ENCODE results near the gene VAPA. TPM values are rescaled to one million over a fixed set of nuclear protein-coding genes. Genes with fewer than 3 reads are reported as not detected.

Gene VAPA
- total RNA-seq, 1 experiment from 2014 or later = 137 TPM

- no peak overlapping the region for H3K27ac Mint-ChIP-seq
- ChIA-PET POLR2A (interaction anchor here (0.5 kb wide), 1 partner anchor 400 kb away, joined by 3 read pairs; no protein-coding TSS in a partner anchor), CTCF (no interaction called here)
- H3K4me1 Mint-ChIP-seq = no peaks in the 10 kb centered on the region
- H3K4me3 Mint-ChIP-seq = no peak overlapping the region
- no peak for DNase-seq (ENCODE audit: low spot score)
- H3K36me3 Mint-ChIP-seq = peaks cover 13% of the 10 kb centered on the region
- no peak for ATAC-seq
- H3K9me3 Mint-ChIP-seq = peaks cover 21% of the 10 kb centered on the region
- TF ChIP-seq IRF2 (CRISPR knock-in tag; IDR thresholded peaks at IDR 0.05; ENCODE audit: borderline replicate concordance, low read depth) = no peak
- no peak for TF ChIP-seq ZNF396 (CRISPR knock-in tag; IDR thresholded peaks at IDR 0.05; ENCODE audit: borderline replicate concordance)
- TF ChIP-seq FOXP1 (CRISPR knock-in tag; IDR thresholded peaks at IDR 0.05; ENCODE audit: borderline replicate concordance) = no peak
- TF ChIP-seq NR3C1 (CRISPR knock-in tag; conservative IDR thresholded peaks at IDR 0.05; ENCODE audit: low read depth) = no peak
- TF ChIP-seq ELF4 (CRISPR knock-in tag; IDR thresholded peaks at IDR 0.05; ENCODE audit: low read depth) = no peak
- TF ChIP-seq MYBL2 (CRISPR knock-in tag; IDR thresholded peaks at IDR 0.05) = no peak
- TF ChIP-seq ZBTB21 (CRISPR knock-in tag; IDR thresholded peaks at IDR 0.05; ENCODE audit: borderline replicate concordance) = no peak
- TF ChIP-seq FOXK1 (CRISPR knock-in tag; IDR thresholded peaks at IDR 0.05) = no peak
- TF ChIP-seq ATF3 (CRISPR knock-in tag; conservative IDR thresholded peaks at IDR 0.05) = no peak
- no peak for TF ChIP-seq CBFB (CRISPR knock-in tag; IDR thresholded peaks at IDR 0.05; ENCODE audit: low read depth)
- no peak for TF ChIP-seq GRHL2 (CRISPR knock-in tag; IDR thresholded peaks at IDR 0.05; ENCODE audit: insufficient replicate concordance, severe bottlenecking)
- no peaks in the 10 kb centered on the region; the same call in 1 of the 2 replicates for H3K27me3 Mint-ChIP-seq (ENCODE audit: low read depth)
Observed at GRCh38 chr18:9994026-9994570, 80.3 kb downstream of the VAPA start.

GRCh38 chr18:9994701-9995235 is 81.0 kb downstream of the VAPA start:
- no peaks in the 10 kb centered on the region for H3K4me1 Mint-ChIP-seq
- DNase-seq (ENCODE audit: low spot score) = no peak
- ChIA-PET CTCF (no interaction called here), POLR2A (no interaction called here)
- peaks cover 28% of the 10 kb centered on the region for H3K9me3 Mint-ChIP-seq
- H3K27ac Mint-ChIP-seq = no peak overlapping the region
- no peak for TF ChIP-seq ATF2 (CRISPR knock-in tag; IDR thresholded peaks at IDR 0.05; ENCODE audit: borderline replicate concordance, low read depth)
- TF ChIP-seq ERG (CRISPR knock-in tag; IDR thresholded peaks at IDR 0.05) = no peak
- no peak for TF ChIP-seq E2F4 (CRISPR knock-in tag; IDR thresholded peaks at IDR 0.05; ENCODE audit: borderline replicate concordance, low read depth)
- TF ChIP-seq MLX (CRISPR knock-in tag; IDR thresholded peaks at IDR 0.05) = no peak
- no peak for TF ChIP-seq ZNF263 (CRISPR knock-in tag; IDR thresholded peaks at IDR 0.05; ENCODE audit: low read depth)
- ATAC-seq = no peak
- H3K4me3 Mint-ChIP-seq = no peak overlapping the region
- H3K36me3 Mint-ChIP-seq = peaks cover 15% of the 10 kb centered on the region
- no peaks in the 10 kb centered on the region; the same call in 1 of the 2 replicates for H3K27me3 Mint-ChIP-seq (ENCODE audit: low read depth)

- POLR2A ChIA-PET = no interaction called here
- no peaks in the 10 kb centered on the region for H3K4me1 Mint-ChIP-seq
- no peak overlapping the region for H3K4me3 Mint-ChIP-seq
- no peak for ATAC-seq
- peaks cover 15% of the 10 kb centered on the region for H3K36me3 Mint-ChIP-seq
- no peak overlapping the region for H3K27ac Mint-ChIP-seq
- CTCF ChIA-PET = no interaction called here
- peaks cover 36% of the 10 kb centered on the region for H3K9me3 Mint-ChIP-seq
- no peaks in the 10 kb centered on the region; the same call in 1 of the 2 replicates for H3K27me3 Mint-ChIP-seq (ENCODE audit: low read depth)
- no peak for DNase-seq (ENCODE audit: low spot score)
- TF ChIP-seq ARID4B (CRISPR knock-in tag; IDR thresholded peaks at IDR 0.05; ENCODE audit: borderline replicate concordance) = no peak
- no peak for TF ChIP-seq CREM (CRISPR knock-in tag; IDR thresholded peaks at IDR 0.05)
- no peak for TF ChIP-seq SMAD4 (CRISPR knock-in tag; IDR thresholded peaks at IDR 0.05)
- TF ChIP-seq JAZF1 (CRISPR knock-in tag; IDR thresholded peaks at IDR 0.05) = no peak
- no peak for TF ChIP-seq GABPB1 (CRISPR knock-in tag; IDR thresholded peaks at IDR 0.05)
- TF ChIP-seq MXD4 (CRISPR knock-in tag; IDR thresholded peaks at IDR 0.05; ENCODE audit: borderline replicate concordance) = no peak
Observed at GRCh38 chr18:9995631-9996030, 81.8 kb downstream of the VAPA start.
